NCI-H446 treated with DMSO at 0.1 percent for 48 hours (cell line): ENCODE data around the gene HDGF.

Experiments used
- DNase-seq: peaks from one replicate; lab custom pipeline; 2025; lab: John Stamatoyannopoulos, UW

Gene HDGF

DNA sequence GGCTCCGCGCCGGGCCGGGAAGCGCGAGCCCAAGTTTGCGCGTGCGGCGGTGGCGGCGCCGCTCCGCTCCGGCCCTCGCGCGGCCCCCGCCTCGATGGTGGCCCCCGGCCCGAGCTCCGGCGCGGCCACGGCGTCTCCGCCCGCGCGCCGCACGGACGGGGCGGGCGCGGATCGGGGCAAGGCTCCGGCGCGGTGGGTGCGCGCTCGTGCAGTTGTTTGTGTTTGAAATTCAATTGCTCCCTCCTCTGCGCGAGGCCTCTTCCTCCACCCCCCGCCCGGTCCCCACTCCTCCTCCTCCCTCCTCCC is at the start of gene HDGF:
TSS of gene HDGF (minus strand) at position 225 of the 306 bp plus-strand sequence. CDS start 246 bp downstream, outside the sequence.
- no peak for DNase-seq

DNA sequence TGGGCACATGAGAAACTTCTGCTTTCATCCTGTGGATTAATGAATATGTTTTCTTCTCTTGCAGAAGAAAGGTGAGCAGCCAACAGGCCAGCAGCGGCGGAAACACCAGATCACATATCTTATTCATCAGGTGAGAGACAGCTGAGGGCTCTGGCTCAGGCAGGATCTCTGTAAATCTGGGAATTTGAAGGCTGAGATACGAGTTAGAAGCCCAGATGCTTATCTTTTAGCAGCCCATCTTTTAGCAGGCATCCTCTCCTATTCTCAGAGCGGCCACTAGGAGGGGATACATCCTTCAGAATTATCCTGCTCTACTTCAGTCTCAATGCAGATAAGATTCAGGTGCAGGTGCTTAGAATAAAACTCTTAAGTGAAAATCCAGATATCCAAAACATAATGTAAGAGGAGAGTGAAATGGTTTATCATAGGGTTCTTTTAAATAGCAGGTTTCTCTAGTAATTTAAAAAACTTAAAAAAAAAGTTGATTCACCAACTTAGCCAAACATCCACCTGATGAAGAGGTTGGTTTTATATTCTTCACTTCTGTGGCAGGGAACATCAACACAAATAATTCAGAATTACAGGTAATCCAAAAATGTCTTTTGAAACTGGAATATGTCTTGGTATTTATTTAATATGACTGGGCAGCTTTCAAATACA is 45.9 kb upstream of the HDGF start:
- peak; percentile 13 for DNase-seq

DNA sequence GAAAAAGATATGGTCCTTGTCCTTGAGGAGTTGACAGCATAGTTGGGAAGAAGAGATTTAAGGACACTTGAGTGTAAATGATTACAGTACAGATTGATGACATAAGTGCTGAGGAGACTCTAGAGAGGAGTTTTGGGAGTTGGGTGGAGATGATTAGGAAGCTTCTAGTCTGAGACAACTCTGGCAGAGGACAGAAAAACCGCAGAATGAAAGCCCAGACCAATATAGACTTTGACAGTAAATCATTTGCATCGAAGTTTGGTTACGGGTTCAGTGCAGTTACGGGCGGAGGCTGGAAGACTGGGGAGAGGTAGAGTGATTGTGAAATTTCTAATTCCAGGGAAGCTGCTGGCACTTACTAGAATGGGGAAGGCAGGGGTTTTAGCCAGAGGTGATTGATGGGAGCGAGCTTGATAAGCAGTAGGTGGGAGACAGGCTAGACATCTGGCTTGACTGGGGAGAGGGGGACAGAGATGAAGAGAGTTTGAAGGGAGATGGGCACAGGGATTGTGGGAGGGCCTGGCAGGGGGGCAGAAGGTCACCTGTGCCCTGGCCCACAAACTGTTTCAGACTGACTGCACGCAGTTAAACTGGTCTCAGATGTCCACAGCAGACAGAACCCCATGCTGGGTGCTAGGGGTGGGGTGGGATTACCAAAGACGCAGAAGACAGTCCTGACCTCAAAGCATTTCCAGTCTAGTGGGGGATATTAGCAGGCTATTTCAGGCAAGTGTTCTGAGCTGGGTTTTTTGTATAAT is 45.0 kb upstream of the HDGF start:
- DNase-seq, result no peak

DNA sequence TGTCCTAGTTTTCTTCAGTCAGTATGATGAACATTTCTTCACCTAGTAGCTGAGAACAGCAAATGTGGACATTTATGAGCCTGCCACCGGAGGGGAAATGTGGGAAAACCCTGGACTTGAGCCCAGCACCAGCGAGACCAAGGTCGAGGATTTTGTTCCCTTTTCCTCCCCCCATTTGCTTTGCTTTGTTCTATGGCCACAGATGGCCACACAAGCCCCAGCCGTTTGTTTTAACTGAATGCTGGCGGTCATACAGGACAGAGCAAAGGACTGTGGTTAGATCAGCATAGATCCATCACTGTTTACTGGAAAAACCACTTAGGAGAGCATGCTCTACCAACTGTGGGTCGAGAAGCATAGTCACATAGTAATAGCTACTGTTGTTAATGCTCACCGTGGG is 44.3 kb upstream of the HDGF start:
- no peak for DNase-seq

DNA sequence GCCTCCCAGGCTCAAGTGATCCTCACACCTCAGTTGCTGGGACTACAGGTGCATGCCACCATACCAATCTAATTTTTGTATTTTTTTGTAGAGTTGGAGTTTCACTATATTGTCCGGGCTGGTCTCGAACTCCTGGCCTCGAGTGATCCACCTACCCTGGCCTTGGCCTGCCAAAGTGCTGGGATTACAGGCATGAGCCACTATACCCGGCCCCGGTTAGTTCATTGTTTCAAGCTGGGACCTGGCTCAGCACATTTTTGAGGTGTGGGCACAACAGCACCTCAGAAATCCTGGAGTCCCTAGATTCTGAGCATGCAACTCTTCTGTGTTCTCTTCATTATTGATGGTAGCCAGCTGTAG is 43.9 kb upstream of the HDGF start:
- no peak for DNase-seq

DNA sequence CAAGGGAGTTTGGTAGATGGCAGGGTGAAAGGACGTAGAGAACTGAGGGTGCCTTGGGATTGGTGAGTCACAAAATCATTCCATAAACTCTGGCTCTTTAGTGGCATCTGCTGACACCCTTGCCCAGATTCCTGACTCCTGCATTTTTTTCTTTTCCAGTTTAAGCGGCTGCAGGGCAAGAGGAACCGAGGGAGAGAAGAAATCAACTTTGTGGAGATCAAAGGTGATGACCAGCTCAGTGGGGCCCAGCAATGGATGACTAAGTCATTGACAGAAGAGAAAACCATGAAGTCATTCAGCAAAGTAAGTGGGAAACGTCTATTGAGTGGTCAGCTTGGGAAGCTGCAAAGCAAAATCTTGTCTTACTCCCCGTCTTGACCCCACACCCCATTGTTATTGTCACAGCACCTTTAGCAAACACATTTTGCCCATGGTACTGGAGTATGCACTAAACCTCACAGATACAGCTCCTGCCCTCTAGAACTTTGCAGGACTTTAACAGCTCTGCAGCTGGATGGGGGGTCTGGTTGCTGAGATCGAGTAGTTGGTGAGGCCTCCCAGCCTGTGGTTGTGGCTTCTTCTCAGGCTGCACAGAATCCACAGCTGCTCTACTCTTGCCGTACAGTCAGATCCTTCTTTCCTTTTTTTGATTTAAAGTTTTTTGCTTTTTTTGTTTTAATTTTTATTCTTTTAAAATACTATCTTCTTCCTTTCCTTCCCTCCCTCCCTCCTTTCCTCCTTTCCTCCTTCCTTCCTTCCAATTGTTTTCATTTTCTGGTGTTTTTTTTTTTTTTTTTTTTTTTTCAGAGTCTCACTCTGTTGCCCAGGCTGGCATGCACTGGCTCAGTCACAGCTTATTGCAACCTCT is 43.3 kb upstream of the HDGF start:
- no peak for DNase-seq

DNA sequence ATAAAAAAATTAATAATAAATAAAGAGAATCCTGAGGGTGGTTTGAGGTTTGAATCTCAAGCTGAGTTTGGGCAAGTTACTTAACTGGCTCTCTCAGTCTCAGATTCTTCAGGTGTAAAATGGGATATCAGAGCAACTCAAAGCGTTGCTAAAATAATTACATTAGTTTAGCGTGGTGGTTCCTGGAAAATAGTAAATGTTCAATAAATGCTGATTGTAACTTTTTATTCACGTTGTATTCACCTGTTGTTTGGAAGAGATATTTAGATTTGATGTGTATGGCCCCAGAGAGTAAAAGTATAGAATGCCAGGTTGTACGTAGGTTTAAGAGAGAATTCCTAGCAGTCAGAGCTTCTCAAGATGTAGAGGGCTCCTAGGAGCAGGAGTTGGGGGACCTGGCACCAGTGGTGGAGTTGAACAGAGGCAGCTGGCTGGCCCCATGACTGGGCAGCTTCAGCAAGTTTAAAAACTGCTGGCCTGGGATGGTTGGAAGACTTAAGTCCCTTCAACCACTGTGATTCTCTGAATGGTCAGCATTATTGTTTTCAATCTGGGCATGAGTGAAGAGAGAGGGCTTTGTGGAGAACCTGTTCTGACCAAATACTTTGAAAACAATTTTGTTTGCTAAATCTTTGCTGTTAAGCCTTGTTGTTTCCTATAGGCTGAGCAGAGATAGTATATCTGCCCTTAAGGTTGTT is 38.3 kb upstream of the HDGF start:
- no peak for DNase-seq

DNA sequence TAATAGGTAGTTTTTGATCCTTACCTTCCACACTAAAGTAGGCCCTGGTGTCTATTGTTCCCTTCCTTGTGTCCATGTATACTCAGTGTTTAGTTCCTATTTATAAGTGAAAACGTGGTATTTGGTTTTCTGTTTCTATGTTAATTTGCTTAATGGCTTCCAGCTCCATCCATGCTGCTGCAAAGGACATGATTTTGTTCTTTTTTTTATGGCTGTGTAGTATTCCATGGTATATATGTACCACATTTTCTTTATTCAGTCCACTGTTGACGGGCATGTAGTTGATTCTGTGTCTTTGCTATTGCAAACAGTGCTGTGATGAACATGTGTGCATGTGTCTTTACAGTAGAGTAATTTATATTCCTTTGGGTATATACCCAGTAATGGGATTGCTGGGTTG is 36.7 kb upstream of the HDGF start:
- DNase-seq, result no peak

DNA sequence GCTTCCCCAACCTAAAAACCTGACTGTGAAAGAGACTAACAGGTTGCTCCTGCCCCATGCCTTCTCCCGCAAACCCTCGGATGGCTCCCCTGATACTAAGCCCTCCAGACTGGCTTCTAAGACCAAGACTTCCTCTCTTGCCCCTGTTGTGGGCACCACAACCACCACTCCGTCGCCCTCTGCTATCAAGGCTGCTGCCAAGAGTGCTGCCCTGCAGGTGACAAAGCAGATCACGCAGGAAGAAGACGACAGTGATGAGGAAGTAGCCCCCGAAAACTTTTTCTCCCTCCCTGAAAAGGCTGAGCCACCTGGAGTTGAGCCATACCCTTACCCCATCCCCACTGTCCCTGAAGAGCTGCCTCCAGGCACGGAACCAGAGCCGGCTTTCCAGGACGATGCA is 35.2 kb upstream of the HDGF start:
- DNase-seq, result no peak

DNA sequence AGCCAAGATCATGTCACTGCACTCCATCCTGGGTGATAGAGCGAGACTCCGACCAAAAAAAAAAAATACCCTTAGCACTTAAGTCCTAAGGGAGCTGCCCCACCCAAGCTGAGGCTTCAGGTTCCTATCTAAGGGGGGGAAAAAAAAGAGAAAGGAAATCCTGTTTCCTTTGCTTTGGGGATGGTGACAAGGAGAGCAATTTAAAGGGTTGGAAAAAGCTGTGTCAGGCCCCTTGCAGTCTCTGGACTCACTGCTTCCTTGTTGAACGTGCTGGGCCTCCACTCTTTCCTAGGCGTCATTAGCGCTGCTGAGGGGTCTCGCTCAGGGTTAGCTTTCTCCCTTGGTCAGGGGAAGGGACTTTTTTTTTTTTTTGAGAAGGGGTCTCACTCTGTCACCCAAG is 34.0 kb upstream of the HDGF start:
- no peak for DNase-seq

DNA sequence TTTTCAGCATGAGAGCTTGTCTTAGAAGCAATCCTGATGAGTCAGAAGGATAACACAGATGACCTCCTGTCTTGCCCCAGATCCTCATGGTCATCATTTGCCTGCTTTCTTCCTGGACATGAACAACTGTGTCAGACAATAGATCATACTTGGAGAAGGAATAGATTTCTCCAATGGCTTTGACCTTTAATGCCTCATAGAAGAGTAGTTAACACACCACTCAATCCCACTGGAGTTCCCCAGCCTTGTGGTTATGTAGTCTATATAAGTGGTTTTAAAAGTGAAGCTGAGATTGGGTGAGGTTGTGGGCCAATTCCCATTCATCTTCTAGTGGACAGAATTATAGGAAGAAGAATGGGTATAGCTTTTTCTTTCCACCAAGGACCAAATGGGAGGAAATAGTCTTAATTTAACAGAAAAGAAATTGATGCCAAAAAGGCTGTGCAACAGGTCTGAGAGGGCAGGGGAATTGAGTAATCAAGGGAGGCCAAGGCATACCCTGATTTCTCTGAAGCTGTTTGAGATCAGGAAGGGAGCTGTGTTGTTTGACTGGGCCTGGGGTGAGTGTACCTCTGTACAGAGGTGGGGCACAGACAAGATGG is 30.2 kb upstream of the HDGF start:
- no peak for DNase-seq

DNA sequence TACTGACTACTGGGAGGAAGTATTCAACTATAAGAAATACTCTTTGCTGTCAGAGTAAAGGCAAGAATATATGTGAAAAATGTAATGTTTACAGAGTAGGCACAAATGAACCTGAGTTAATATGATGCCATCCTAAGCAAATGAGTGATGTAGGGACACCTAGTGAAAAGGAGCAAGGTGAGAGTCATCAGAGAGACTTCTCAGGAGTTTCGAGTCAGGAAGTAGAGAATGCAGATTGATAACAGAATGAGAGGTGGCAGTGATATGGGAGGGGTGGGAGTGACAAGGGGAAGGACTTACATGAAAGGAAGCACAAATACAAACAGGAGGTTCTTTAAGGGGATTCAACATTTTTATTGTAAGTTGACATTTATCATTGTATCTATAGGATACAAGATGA is 26.1 kb upstream of the HDGF start:
- DNase-seq, result no peak

DNA sequence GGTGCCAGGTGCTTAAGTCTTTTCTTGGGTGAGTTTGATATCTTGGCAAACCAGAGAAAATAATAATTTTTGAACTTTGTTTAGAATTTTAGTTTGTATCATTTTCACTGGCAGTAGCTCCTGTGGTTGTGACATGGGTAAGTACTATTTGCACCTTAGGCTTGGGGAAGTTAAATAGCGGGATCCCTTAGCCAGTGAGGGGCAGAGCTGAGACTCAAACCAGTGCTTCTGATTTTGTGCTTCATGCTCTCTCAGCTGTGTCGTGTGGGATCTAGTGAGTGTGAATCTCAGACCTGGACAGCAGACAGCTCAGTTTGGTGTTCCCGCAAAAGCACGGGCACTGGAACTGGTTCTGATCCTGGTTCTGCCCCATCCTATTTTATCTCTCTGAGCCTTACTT is 25.5 kb upstream of the HDGF start:
- DNase-seq, result no peak

DNA sequence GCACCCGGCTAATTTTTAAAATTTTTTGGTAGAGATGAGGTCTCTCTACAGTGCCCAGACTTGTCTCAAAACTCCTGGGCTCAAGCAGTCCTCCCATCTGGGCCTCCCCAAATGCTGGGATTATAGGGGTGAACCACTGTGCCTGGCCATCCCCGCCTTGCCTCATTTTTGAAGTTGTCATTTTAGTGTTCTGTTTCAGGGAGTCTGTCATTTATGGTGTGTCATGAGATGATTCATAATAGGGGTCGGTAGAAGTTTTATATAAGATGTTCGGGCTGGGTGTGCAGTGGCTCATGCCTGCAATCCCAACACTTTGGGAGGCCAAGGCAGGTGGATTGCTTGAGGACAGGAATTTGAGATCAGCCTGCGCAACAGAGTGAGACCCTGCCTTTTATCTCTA is 24.3 kb upstream of the HDGF start:
- no peak for DNase-seq

DNA sequence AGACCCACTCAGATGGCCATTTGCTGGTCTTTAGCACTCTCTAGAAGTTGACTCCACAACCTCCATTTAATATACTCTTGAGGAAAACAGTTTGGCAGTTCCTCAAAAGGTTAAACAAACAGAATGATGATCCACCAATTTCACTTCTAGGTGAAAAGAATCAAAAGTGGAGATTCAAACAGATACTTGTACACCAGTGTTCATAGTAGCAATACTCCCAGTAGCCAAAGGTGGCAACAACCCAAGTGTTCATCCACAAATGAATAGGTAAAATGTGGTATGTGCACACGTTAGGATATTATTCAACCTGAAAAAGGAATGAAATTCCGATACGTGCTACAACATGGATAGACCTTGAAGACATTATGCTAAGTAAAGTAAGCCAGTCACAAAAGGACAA is 22.1 kb upstream of the HDGF start:
- no peak for DNase-seq

DNA sequence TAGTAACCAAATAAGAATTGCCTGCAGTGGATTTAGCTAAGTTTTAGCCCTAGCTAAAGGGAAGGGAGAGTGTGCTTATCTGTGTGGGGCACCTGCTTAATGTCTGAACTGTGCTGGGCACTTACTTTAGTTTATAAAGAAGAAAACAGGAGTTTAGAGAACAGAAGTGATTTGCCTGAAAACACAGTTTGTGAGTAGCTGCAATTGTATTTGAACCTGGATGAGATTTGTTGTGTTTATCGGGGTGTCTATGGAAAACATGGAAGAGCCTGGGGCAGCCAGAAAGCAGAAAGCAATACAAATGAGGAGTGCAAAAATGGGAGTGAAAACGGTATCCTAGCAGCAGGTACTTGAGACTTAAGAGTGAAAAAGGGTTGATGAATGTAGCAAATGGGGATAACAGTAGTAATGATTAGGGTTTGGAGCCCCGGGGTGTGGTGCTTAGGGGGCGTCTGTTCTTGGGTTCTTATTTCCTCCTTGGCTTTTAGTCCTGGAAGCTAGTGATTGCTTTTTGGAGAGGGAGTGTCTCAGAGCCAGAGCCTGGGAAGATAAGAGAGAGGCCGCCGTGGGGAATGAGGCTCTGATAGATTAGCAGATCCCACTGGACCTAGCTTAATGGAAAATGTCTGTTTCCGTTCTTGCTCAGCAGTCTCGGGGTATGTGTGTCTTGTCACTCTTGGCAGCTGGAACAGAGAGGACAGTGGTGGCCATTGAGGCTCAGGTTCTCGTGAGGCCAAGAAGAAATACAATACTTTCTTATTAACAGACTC is 21.4 kb upstream of the HDGF start:
- no peak for DNase-seq

DNA sequence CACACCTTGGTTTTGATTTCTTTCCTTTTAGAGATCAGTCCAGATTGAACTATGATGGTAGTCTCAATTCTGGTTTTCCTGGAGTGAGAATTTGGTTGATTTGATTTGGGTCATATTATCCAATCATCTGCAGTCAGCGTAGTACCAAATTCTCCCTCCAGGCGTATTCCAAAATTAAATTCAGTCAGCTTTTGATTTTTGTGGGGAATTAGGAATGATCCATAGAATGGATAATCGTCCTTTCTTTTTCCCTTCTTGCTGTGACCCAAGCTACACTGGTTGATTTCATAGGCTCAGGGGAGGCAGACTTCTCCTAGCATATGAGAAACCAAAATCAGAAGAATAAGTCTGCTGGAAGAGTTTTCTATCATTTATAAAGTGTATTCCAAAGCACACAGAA is 20.7 kb upstream of the HDGF start:
- no peak for DNase-seq

DNA sequence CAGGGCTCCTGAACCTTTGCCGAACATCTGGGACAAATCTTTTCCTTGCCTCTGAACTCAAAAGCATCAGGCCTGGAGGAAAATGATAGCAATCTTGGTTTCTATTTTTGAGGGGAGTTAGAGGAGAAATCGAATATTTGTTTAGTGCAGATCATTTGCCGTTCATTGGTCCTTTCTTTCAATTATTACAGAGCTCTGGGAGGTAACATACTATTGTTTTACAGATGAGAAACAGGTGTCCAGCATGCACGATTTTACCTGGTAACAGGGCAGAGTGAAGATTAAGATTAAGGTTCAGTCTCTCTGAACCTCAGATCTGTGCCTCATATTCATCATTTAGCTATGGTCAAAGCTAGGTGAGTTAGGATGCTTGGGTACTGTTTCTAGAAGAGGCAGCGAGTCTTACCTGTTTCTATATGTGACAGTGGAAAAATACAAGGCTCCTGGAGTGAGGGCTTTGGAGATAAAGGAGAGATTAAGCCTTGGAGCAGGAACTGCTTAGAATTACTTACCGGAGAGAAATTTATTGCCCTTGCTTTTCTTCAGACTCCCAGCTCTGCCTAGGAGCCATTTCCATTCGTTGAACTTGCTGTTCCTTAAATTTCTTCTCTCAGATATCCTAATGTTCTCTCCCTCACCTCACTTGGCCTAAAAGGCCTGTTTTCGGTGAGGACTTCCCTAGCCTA is 17.3 kb upstream of the HDGF start:
- DNase-seq, result no peak

DNA sequence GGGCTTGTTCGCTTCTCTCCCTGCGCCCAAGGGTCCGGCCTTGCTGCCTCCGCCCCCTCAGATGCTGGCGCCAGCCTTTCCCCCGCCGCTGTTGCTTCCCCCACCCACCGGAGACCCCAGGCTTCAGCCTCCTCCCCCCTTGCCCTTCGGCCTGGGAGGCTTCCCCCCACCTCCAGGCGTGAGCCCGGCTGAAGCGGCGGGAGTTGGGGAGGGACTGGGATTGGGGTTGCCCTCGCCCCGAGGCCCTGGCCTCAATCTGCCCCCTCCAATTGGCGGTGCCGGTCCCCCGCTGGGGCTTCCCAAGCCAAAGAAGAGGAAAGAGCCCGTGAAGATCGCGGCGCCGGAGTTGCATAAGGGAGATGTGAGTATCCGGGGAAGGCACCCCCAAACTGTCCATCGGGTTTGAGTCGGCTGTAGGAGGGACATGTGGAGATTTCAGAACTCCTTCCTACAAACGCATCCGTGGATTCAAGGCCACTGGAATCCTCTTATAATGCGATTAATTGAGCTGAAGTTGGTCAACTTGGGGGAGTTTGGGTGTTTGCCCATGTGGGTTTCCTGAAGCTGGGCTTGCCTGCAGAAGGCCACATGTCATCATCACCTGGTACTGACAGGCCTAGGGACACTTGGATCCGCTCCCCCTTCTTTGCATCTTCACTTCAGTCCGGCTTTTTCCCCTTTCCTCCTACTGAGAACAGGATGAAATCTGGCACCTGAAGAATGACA is 16.6 kb upstream of the HDGF start:
- DNase-seq, result no peak
